ENCODE results near the gene P2RX5.
"Not testable (repeated sequence)": the region's sequence is repeated elsewhere in the genome, so short reads cannot be mapped to it uniquely, and the experiment has no call there.

The P2RX5 gene

DNA sequence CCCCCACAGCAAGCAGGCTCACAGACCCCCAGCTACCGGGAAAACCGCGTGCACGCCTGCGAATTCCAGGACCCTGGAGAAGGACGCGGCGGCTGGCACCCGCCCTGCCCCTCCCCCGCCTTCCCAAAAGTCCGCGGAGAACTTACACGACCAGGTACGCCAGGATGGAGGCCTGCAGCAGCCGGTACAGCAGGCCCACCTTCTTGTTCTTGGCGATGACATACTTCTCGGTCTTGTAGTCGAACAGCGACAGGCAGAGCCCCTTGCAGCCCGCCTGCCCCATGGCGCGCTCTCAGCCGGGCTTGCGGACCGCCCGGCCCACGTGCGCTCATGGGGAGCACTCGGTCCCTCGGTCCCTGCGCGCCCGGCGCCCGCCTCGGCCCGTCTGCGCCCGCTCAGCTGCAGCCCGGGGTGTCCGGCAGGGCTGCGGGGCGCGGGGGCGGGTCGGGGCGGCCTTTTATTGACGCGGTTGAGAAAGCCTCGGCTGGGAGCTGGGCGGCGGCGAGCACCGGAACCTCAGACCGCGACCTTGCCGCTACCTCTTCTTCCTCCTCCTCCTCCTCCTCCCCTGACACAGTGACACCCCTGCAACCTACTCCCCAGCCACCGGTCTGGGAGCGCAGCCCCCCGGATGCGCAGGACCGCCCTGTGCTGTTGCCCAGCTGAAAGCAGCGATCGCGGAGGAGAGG is at the start of gene P2RX5:
Gene P2RX5, minus strand, starts transcription at position 433 of the 689 bp plus-strand sequence. Its CDS starts 150 bp downstream, at position 283.
- DNase-seq (ENCODE audit: low spot score), result no peak

GRCh38 chr17:3745071-3745470 is 49.1 kb upstream of the P2RX5 start:
- no peak for DNase-seq (ENCODE audit: low spot score)

- no peak for DNase-seq (ENCODE audit: low spot score)
Observed at GRCh38 chr17:3744014-3744413, 48.1 kb upstream of the P2RX5 start.

GRCh38 chr17:3740611-3741073 is 44.7 kb upstream of the P2RX5 start:
- DNase-seq (ENCODE audit: low spot score), result no peak

DNA sequence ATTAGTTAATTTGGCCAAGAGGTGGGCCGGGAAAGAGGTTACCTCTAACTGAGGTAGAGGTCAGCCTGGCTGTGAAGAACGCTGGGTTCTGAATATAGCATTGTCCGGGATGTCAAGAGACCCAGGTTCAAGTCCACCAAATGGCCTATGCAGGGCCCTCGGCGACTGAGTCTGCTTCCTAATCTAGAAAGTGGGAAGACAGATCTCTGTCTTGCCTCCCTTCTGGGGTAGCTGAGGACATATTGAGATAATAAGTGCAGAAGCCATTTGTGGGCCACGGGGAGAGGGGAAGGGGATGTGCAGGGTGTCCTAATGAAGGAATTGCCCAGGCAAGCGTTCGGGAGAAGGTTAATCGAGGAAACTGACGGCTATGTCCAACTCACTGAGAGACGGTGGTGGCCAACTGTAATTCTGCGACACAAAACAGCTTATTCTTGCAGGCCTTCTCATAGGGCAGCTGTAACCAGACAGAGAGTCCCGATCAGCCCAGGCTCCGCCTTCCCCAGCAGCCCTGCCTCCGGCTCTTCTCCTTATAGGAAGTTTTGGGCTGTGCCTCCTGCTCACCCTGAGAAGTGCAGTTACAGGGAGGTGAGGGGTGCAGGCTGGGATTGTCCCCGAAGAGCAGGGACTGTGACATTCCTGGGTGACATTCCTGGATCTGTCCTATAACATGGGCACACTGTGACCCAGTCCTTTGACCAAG is 43.6 kb upstream of the P2RX5 start:
- DNase-seq (ENCODE audit: low spot score), result no peak

- DNase-seq (ENCODE audit: low spot score), result peak; percentile 74
Observed at GRCh38 chr17:3738562-3739295, 42.8 kb upstream of the P2RX5 start.

- DNase-seq (ENCODE audit: low spot score), result no peak
Observed at GRCh38 chr17:3735515-3735914, 39.6 kb upstream of the P2RX5 start.

GRCh38 chr17:3734911-3735276 is 38.9 kb upstream of the P2RX5 start:
- DNase-seq (ENCODE audit: low spot score), result not testable (repeated sequence)

DNA sequence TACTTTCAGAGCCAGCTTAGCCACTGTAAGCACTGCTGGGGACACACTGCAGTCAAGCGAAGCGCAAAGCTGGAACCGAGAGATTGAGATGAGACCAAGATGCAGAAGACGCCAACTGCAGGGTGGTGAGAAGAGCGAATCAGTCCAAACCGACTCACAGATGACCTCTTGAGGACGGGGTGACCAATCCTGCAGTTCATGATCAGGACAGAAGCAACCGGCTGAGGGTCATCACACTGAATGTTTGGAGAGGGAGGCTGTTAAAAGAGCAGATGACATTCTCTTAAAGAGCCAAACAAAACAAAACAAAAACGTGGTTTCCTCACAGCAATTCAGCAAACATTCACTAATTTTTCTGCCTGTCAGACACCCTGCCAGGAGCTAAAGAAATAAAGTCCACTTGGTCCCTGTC is 36.3 kb upstream of the P2RX5 start:
- DNase-seq (ENCODE audit: low spot score), result peak; percentile 19

- no peak for DNase-seq (ENCODE audit: low spot score)
Observed at GRCh38 chr17:3730881-3731429, 35.0 kb upstream of the P2RX5 start.

- DNase-seq (ENCODE audit: low spot score), result no peak
Observed at GRCh38 chr17:3729881-3730280, 33.9 kb upstream of the P2RX5 start.

- DNase-seq (ENCODE audit: low spot score), result not testable (repeated sequence)
Observed at GRCh38 chr17:3728099-3728498, 32.1 kb upstream of the P2RX5 start.

- DNase-seq (ENCODE audit: low spot score), result no peak
Observed at GRCh38 chr17:3727041-3727440, 31.1 kb upstream of the P2RX5 start.

DNA sequence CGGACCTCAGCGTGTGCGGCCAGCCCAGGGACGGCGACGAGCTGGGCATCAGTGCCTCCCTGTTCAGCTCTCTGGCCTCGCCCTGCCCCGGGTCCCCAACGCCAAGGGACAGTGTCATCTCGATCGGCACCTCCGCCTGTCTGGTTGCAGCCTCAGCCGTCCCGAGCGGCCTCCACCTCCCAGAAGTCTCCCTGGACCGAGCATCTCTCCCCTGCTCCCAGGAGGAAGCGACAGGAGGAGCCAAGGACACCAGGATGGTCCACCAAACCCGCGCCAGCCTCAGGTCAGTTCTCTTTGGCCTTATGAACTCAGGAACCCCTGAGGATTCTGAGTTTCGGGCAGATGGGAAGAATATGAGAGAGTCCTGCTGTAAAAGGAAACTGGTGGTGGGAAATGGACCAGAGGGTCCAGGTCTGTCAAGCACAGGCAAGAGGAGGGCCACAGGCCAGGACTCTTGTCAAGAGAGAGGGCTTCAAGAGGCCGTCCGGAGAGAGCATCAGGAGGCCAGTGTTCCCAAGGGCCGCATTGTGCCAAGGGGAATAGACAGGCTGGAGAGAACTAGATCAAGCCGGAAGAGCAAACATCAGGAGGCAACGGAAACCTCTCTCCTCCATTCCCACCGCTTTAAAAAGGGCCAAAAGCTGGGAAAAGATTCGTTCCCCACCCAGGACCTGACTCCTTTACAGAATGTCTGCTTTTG is 28.6 kb upstream of the P2RX5 start:
- no peak for DNase-seq (ENCODE audit: low spot score)

DNA sequence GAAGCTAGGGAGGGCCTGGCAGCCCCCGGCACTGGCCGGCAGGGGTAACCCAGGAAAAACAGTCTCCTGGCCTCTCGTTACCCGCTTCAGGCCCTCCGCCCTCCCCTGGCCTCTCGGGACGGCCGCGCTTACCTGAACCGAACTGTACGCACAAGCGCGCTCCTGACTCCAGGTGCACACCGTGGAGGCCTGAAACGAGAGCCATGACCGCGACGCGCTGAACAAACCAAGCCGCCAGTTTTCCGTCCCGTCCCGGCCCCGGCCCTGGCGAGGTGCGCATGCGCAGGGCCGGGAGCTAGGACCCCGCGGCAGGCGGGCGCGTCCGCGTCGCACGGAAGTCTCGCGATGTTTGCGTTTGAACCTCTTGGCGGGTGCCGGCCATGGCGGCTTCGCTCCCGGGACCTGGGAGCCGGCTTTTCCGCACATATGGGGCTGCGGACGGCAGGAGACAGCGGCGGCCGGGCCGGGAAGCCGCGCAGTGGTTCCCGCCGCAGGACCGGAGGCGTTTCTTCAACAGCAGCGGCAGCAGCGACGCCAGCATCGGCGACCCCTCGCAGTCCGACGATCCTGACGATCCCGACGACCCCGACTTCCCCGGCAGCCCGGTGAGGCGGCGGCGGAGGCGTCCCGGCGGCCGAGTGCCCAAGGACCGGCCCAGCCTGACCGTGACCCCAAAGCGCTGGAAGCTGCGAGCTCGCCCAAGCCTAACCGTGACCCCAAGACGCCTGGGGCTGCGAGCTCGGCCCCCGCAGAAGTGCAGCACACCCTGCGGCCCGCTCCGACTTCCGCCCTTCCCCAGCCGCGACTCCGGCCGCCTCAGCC is 27.8 kb upstream of the P2RX5 start, which contains the start of gene HASPIN:
Gene HASPIN, plus strand, starts transcription at position 348 of the 822 bp plus-strand sequence. Its CDS starts 33 bp downstream, at position 381.
- DNase-seq (ENCODE audit: low spot score), result peak; percentile 84

GRCh38 chr17:3723188-3723555 is 27.2 kb upstream of the P2RX5 start:
- no peak for DNase-seq (ENCODE audit: low spot score)

DNA sequence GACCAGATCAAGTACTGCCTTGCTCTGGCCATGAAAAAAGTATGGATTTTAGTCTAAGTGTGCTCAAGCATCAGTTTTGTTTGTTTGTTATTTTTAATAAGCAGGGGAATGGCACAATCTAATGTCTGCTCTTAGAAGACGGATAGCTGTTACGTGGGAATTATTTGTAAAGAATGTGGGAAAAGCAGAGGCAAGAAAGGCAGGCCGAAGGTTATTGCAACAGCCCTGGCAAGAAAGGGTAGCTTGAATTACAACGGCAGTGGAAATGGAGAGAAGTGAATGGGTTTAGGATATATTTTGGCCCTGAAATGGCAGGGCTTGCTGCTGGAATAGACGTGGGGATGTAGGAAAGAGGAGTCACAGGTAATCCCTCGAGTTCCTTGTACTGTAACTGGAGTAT is 26.8 kb upstream of the P2RX5 start:
- DNase-seq (ENCODE audit: low spot score), result peak; percentile 16

DNA sequence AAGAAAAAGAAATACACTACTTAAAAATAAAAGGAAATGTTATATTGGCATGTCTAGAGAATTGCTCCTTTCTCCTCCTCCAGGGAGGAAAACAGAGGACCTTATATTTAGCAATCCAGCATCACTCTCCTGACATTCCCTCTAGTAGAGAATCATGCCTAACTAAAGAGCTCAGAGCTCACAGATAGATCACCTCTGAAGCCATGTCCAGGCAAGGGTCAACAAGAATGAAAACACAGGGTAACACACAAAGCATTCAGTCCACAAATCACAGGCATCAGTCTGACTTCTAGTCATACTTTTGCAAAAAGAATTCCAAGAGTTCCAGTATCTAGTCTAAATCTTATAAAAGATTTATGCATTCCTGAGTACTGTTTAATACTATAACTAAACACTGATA is 23.3 kb upstream of the P2RX5 start:
- no peak for DNase-seq (ENCODE audit: low spot score)

DNA sequence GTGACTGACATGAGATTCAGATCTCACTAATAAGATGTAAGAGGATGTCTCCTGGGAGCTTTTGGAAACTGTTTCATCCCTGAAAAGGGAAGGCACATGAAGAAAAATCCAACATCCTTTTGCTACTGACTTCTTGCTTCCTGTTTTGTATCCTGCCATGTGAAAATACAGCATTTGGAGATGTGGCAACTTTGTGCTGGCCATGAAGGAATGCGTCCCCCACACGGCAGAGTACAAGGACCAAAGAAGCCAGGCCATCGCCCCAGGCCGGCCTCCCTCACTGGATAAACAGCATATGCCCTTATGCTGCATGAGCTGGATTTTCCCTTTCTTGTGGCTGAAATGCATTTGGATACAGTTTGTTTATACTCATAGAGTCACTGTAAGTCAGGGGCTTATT is 22.2 kb upstream of the P2RX5 start:
- DNase-seq (ENCODE audit: low spot score), result no peak

DNA sequence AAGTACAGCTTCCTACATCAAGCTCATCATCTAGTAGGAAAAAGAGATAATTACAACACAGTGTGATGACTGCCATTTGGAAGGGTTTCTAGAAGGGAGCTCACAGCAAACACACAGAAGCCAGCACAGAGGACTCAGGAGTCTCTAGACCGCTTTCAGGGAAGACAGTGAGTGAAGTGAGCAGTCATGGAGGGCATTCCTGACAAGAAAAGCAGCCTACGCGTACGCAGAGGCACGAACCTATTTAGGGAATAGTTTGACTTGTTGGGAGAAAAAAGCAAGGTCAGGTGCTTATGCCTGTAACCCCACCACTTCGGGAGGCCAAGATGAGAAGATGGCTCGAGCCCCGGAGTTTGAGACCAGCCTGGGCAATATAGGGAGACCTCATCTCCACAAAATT is 19.3 kb upstream of the P2RX5 start:
- no peak for DNase-seq (ENCODE audit: low spot score)

All from cerebellar cortex (tissue), 1 donor.